Embryonic facial prominence (tissue), 1 donor: ENCODE measurements around the gene SND1.
"Not testable (repeated sequence)": the region's sequence is repeated elsewhere in the genome, so short reads cannot be mapped to it uniquely, and the experiment has no call there.

Experiments used
- DNase-seq: peaks from one replicate; pipeline ENCODE4 v3.0.0-alpha.2; 2016; ENCODE audit errors: extremely low spot score

Gene SND1

GRCh38 chr7:128099204-128099671, 447.2 kb downstream of the SND1 start:
- DNase-seq, result no peak

GRCh38 chr7:128100225-128100948, 448.4 kb downstream of the SND1 start:
- no peak for DNase-seq

- DNase-seq, result no peak
These were observed 449.1 kb downstream of the SND1 start for GRCh38 chr7:128100949-128101713.

- DNase-seq, result no peak
These were observed 450.7 kb downstream of the SND1 start for GRCh38 chr7:128102490-128103291.

- no peak for DNase-seq
These were observed 451.6 kb downstream of the SND1 start for GRCh38 chr7:128103498-128104107.

- no peak for DNase-seq
These were observed 452.2 kb downstream of the SND1 start for GRCh38 chr7:128104108-128104742.

GRCh38 chr7:128105228-128106022, 453.4 kb downstream of the SND1 start:
- no peak for DNase-seq

- no peak for DNase-seq
These were observed 454.8 kb downstream of the SND1 start for GRCh38 chr7:128106821-128107220.

GRCh38 chr7:128107516-128107915, 455.5 kb downstream of the SND1 start:
- DNase-seq, result not testable (repeated sequence)

- DNase-seq, result no peak
These were observed 456.1 kb downstream of the SND1 start for GRCh38 chr7:128108129-128108528.

GRCh38 chr7:128108641-128109423, 456.8 kb downstream of the SND1 start:
- no peak for DNase-seq

GRCh38 chr7:128109424-128109969, 457.5 kb downstream of the SND1 start:
- DNase-seq, result not testable (repeated sequence)

GRCh38 chr7:128110641-128111364, 458.8 kb downstream of the SND1 start:
- DNase-seq, result no peak

GRCh38 chr7:128112018-128112780, 460.2 kb downstream of the SND1 start:
- DNase-seq, result no peak

- DNase-seq, result no peak
These were observed 460.8 kb downstream of the SND1 start for GRCh38 chr7:128112781-128113221.

- no peak for DNase-seq
These were observed 461.8 kb downstream of the SND1 start for GRCh38 chr7:128113839-128114238.

GRCh38 chr7:128114806-128115205, 462.8 kb downstream of the SND1 start:
- DNase-seq, result no peak

- no peak for DNase-seq
These were observed 463.4 kb downstream of the SND1 start for GRCh38 chr7:128115336-128115820.
